GM12878 (cell line): Measurements from ENCODE around the gene EME2. TPM values are rescaled to one million over a fixed set of nuclear protein-coding genes. Genes with fewer than 3 reads are reported as not detected.

ENCODE experiments used
- ASH2L ChIP-seq: fragments of 300-600, 200-600 bp; sonication (generic); IDR thresholded peaks from 2 replicates; pipeline ENCODE4 v1.6.1; 2017; ENCODE audit warnings: low read depth, mild to moderate bottlenecking, borderline replicate concordance
- BRCA1 ChIP-seq: IDR thresholded peaks from 2 replicates; pipeline ENCODE4 v1.6.1; 2011; ENCODE audit warnings: low read depth, low read length, improper control_type of control experiment
- CREB1 ChIP-seq: IDR thresholded peaks from 2 replicates; pipeline ENCODE4 v1.6.1; 2012; ENCODE audit warnings: low read depth, mild to moderate bottlenecking, inconsistent platforms
- ELK1 ChIP-seq: IDR thresholded peaks from 2 replicates; pipeline ENCODE4 v1.6.1; 2012; ENCODE audit warnings: low read depth, low read length, improper control_type of control experiment
- ETV6 ChIP-seq, 2 experiments: fragments of 450-650 bp in 1 of 2; IDR thresholded peaks in 1 of 2; conservative IDR thresholded peaks in 1 of 2; 2 replicates each; pipeline ENCODE4 v1.6.1; 2014; ENCODE audit warnings: antibody characterized with exemption in 1 of 2, borderline replicate concordance in 1 of 2, low read depth in 1 of 2, mild to moderate bottlenecking in 1 of 2, moderate library complexity in 1 of 2
- GABPA ChIP-seq: IDR thresholded peaks from 2 replicates; pipeline ENCODE4 v1.6.1; 2014; ENCODE audit warnings: antibody characterized with exemption, low read depth, mild to moderate bottlenecking, inconsistent platforms
- KDM1A ChIP-seq: fragments of 200-600 bp; sonication (generic); IDR thresholded peaks from 2 replicates; pipeline ENCODE4 v1.6.1; 2016; ENCODE audit warnings: borderline replicate concordance
- RAD51 ChIP-seq: fragments of 450-650 bp; IDR thresholded peaks from 2 replicates; pipeline ENCODE4 v1.6.1; 2016; ENCODE audit warnings: moderate library complexity, mild to moderate bottlenecking, inconsistent platforms
- RELA ChIP-seq: fragments of 450-650 bp; IDR thresholded peaks from 2 replicates; pipeline ENCODE4 v1.8.0; 2014; ENCODE audit warnings: borderline replicate concordance; ENCODE audit not compliant: partially characterized antibody
- TCF12 ChIP-seq: IDR thresholded peaks from 2 replicates; pipeline ENCODE4 v1.6.1; 2011; ENCODE audit warnings: low read depth, mild to moderate bottlenecking, low read length
- polyA plus RNA-seq, 11 experiments: library from polyadenylated mRNA; depleted of rRNA in 4 of 11; unstranded in 6 of 11; stranded (reverse) in 5 of 11; fragments of >200 nt; fragmentation: Nextera tagmentation in 4 of 11; fragmentation: Illumina TruSeq in 1 of 11; extraction: Ambion mirVana in 4 of 11; extraction: Trizol in 1 of 11; gene quantifications; 1 replicate in 1 of 11; 2 replicates in 10 of 11; pipeline versions ENCODE4 v1.2.1 to v1.2.3, GENCODE V29; 2011 to 2016; ENCODE audit warnings: inconsistent platforms in 2 of 11, missing spikeins in 2 of 11, low read depth in 1 of 11
- total RNA-seq, 4 experiments: library from RNA; depleted of rRNA in 3 of 4; stranded (reverse); fragments of >200 nt in 3 of 4; fragmentation: Illumina TruSeq in 1 of 4; extraction: Trizol in 1 of 4; gene quantifications; 2 replicates each; pipeline versions ENCODE4 v1.2.1 to v1.2.3, GENCODE V29; 2013 to 2021
- TF ChIP-seq, protein P1 (sequence below): fragments of 450-650 bp; IDR thresholded peaks from 2 replicates; pipeline ENCODE4 v1.6.1; 2016; ENCODE audit warnings: mild to moderate bottlenecking, moderate library complexity, borderline replicate concordance
- TF ChIP-seq, protein P2 (sequence below): fragments of 450-650 bp; IDR thresholded peaks from 2 replicates; pipeline ENCODE4 v1.6.1; 2017; ENCODE audit warnings: low read depth, mild to moderate bottlenecking, moderate library complexity
- TF ChIP-seq, protein P3 (sequence below): fragments of 450-650 bp; formaldehyde crosslinking; IDR thresholded peaks from 2 replicates; pipeline ENCODE4 v1.5.0; 2022; ENCODE audit warnings: mild to moderate bottlenecking, missing genetic modification characterization
- TF ChIP-seq, protein P4 (sequence below): fragments of 450-650 bp; IDR thresholded peaks from 2 replicates; pipeline ENCODE4 v1.6.1; 2017; ENCODE audit warnings: antibody characterized with exemption, mild to moderate bottlenecking, moderate library complexity

EME2 gene
- total and polyA plus RNA-seq, 10 of the 15 experiments (the other 5 are each of a cell fraction or from before 2014, with no cell fraction given): 0.29 to 16.9 (median 4.1) TPM

DNA sequence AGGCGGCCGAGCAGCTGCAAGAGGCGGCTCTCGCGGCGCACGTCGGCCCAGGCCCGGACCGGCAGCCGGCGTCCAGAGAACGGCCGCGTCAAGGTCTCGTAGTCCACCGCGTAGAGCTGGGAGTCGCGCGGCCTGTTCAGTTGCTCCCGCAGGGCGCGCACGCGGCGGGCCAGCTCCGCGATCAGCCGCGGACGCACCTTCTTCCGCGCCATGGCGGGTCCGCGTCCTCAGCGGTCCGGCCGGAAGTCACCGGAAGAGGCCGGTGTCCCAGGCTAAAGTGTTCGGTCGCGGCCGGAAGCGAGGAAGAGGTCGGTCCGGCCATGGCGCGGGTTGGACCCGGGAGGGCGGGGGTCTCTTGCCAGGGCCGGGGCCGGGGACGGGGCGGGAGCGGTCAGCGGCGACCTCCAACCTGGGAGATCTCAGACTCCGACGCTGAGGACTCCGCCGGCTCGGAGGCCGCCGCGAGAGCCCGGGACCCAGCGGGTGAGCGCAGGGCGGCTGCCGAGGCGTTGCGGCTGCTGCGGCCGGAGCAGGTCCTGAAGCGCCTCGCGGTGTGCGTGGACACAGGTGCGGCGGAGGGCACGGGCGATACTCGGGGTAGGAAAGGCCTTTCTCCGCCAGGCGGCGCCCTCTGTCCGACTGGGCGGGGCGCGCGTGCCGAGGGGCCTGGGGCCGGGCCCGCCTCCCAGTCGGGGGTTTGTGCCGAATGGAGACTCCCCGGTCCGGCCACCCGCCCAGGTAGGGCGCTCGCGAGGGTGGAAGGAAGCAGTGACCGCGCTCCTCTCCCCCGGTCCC lies 495 bp downstream of the EME2 start, which contains the start of gene MRPS34 (continued):
- TF ChIP-seq, protein P1, sequence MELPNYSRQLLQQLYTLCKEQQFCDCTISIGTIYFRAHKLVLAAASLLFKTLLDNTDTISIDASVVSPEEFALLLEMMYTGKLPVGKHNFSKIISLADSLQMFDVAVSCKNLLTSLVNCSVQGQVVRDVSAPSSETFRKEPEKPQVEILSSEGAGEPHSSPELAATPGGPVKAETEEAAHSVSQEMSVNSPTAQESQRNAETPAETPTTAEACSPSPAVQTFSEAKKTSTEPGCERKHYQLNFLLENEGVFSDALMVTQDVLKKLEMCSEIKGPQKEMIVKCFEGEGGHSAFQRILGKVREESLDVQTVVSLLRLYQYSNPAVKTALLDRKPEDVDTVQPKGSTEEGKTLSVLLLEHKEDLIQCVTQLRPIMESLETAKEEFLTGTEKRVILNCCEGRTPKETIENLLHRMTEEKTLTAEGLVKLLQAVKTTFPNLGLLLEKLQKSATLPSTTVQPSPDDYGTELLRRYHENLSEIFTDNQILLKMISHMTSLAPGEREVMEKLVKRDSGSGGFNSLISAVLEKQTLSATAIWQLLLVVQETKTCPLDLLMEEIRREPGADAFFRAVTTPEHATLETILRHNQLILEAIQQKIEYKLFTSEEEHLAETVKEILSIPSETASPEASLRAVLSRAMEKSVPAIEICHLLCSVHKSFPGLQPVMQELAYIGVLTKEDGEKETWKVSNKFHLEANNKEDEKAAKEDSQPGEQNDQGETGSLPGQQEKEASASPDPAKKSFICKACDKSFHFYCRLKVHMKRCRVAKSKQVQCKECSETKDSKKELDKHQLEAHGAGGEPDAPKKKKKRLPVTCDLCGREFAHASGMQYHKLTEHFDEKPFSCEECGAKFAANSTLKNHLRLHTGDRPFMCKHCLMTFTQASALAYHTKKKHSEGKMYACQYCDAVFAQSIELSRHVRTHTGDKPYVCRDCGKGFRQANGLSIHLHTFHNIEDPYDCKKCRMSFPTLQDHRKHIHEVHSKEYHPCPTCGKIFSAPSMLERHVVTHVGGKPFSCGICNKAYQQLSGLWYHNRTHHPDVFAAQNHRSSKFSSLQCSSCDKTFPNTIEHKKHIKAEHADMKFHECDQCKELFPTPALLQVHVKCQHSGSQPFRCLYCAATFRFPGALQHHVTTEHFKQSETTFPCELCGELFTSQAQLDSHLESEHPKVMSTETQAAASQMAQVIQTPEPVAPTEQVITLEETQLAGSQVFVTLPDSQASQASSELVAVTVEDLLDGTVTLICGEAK: peak; percentile 98
- TF ChIP-seq ASH2L (0 out of 2 replicates have a peak, but pooled peaks have one; percentile 70), RAD51 (no peak), CREB1 (peak; percentile 55; the same call in 1 of the 2 replicates), ELK1 (peak; percentile 98), GABPA (peak; percentile 98), ETV6 (conservative IDR thresholded peaks at IDR 0.05 in 1 of 2, IDR thresholded peaks at IDR 0.05 in 1 of 2; ENCODE audit: borderline replicate concordance in 1 of 2, low read depth in 1 of 2) (no peak), RELA (peak; percentile 13), TCF12 (peak; percentile 67; the same call in 1 of the 2 replicates), KDM1A (no peak), BRCA1 (no peak)
- TF ChIP-seq, protein P2, sequence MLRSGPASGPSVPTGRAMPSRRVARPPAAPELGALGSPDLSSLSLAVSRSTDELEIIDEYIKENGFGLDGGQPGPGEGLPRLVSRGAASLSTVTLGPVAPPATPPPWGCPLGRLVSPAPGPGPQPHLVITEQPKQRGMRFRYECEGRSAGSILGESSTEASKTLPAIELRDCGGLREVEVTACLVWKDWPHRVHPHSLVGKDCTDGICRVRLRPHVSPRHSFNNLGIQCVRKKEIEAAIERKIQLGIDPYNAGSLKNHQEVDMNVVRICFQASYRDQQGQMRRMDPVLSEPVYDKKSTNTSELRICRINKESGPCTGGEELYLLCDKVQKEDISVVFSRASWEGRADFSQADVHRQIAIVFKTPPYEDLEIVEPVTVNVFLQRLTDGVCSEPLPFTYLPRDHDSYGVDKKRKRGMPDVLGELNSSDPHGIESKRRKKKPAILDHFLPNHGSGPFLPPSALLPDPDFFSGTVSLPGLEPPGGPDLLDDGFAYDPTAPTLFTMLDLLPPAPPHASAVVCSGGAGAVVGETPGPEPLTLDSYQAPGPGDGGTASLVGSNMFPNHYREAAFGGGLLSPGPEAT: peak; percentile 80
- TF ChIP-seq, protein P3, sequence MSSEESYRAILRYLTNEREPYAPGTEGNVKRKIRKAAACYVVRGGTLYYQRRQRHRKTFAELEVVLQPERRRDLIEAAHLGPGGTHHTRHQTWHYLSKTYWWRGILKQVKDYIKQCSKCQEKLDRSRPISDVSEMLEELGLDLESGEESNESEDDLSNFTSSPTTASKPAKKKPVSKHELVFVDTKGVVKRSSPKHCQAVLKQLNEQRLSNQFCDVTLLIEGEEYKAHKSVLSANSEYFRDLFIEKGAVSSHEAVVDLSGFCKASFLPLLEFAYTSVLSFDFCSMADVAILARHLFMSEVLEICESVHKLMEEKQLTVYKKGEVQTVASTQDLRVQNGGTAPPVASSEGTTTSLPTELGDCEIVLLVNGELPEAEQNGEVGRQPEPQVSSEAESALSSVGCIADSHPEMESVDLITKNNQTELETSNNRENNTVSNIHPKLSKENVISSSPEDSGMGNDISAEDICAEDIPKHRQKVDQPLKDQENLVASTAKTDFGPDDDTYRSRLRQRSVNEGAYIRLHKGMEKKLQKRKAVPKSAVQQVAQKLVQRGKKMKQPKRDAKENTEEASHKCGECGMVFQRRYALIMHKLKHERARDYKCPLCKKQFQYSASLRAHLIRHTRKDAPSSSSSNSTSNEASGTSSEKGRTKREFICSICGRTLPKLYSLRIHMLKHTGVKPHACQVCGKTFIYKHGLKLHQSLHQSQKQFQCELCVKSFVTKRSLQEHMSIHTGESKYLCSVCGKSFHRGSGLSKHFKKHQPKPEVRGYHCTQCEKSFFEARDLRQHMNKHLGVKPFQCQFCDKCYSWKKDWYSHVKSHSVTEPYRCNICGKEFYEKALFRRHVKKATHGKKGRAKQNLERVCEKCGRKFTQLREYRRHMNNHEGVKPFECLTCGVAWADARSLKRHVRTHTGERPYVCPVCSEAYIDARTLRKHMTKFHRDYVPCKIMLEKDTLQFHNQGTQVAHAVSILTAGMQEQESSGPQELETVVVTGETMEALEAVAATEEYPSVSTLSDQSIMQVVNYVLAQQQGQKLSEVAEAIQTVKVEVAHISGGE: peak; percentile 94
- TF ChIP-seq, protein P4, sequence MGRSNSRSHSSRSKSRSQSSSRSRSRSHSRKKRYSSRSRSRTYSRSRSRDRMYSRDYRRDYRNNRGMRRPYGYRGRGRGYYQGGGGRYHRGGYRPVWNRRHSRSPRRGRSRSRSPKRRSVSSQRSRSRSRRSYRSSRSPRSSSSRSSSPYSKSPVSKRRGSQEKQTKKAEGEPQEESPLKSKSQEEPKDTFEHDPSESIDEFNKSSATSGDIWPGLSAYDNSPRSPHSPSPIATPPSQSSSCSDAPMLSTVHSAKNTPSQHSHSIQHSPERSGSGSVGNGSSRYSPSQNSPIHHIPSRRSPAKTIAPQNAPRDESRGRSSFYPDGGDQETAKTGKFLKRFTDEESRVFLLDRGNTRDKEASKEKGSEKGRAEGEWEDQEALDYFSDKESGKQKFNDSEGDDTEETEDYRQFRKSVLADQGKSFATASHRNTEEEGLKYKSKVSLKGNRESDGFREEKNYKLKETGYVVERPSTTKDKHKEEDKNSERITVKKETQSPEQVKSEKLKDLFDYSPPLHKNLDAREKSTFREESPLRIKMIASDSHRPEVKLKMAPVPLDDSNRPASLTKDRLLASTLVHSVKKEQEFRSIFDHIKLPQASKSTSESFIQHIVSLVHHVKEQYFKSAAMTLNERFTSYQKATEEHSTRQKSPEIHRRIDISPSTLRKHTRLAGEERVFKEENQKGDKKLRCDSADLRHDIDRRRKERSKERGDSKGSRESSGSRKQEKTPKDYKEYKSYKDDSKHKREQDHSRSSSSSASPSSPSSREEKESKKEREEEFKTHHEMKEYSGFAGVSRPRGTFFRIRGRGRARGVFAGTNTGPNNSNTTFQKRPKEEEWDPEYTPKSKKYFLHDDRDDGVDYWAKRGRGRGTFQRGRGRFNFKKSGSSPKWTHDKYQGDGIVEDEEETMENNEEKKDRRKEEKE: 0 out of 2 replicates have a peak, but pooled peaks have one; percentile 13
